HG02610 (cell line): Measurements from ENCODE around the gene PLEKHM3.
"Not testable (repeated sequence)": the region's sequence is repeated elsewhere in the genome, so short reads cannot be mapped to it uniquely, and the experiment has no call there.

Experiments used
- ATAC-seq: cut with Tn5 transposase; IDR thresholded peaks from one replicate; pipeline ENCODE4 v1.9.1; 2021; ENCODE audit warnings: mild to moderate bottlenecking, moderate library complexity; ENCODE audit not compliant: unreplicated experiment

PLEKHM3 gene

GRCh38 chr2:207951734-207952470, 73.4 kb downstream of the PLEKHM3 start:
- ATAC-seq, result no peak

GRCh38 chr2:207950761-207951114, 74.6 kb downstream of the PLEKHM3 start:
- no peak for ATAC-seq

GRCh38 chr2:207950063-207950760, 75.1 kb downstream of the PLEKHM3 start:
- ATAC-seq, result no peak

- ATAC-seq, result not testable (repeated sequence)
Measured at GRCh38 chr2:207949245-207949644, 76.1 kb downstream of the PLEKHM3 start.

- no peak for ATAC-seq
Measured at GRCh38 chr2:207944979-207945600, 80.2 kb downstream of the PLEKHM3 start.

GRCh38 chr2:207944334-207944733, 81.0 kb downstream of the PLEKHM3 start:
- no peak for ATAC-seq

- ATAC-seq, result no peak
Measured at GRCh38 chr2:207939342-207940108, 85.8 kb downstream of the PLEKHM3 start.

- ATAC-seq, result no peak
Measured at GRCh38 chr2:207938886-207939285, 86.4 kb downstream of the PLEKHM3 start.

- no peak for ATAC-seq
Measured at GRCh38 chr2:207938415-207938814, 86.9 kb downstream of the PLEKHM3 start.

- ATAC-seq, result no peak
Measured at GRCh38 chr2:207937823-207938222, 87.5 kb downstream of the PLEKHM3 start.

- ATAC-seq, result no peak
Measured at GRCh38 chr2:207937253-207937652, 88.1 kb downstream of the PLEKHM3 start.

GRCh38 chr2:207936380-207936779, 88.9 kb downstream of the PLEKHM3 start:
- no peak for ATAC-seq

GRCh38 chr2:207935991-207936370, 89.3 kb downstream of the PLEKHM3 start:
- ATAC-seq, result no peak

- no peak for ATAC-seq
Measured at GRCh38 chr2:207935121-207935990, 90.0 kb downstream of the PLEKHM3 start.

GRCh38 chr2:207934720-207935119, 90.6 kb downstream of the PLEKHM3 start:
- no peak for ATAC-seq

- no peak for ATAC-seq
Measured at GRCh38 chr2:207933396-207934065, 91.8 kb downstream of the PLEKHM3 start.

GRCh38 chr2:207932106-207932505, 93.2 kb downstream of the PLEKHM3 start:
- no peak for ATAC-seq

- ATAC-seq, result no peak
Measured at GRCh38 chr2:207930747-207931146, 94.6 kb downstream of the PLEKHM3 start.

GRCh38 chr2:207929923-207930322, 95.4 kb downstream of the PLEKHM3 start:
- ATAC-seq, result no peak

GRCh38 chr2:207928079-207928478, 97.2 kb downstream of the PLEKHM3 start:
- no peak for ATAC-seq
